SK-N-SH (cell line): ENCODE results near the gene SF3A1. TPM values are rescaled to one million over a fixed set of nuclear protein-coding genes. Genes with fewer than 3 reads are reported as not detected.

Experiments used
- CTCF ChIA-PET: fragments of 300-600, 350-600 bp; formaldehyde crosslinking; extraction: SDS; loops from one replicate; lab custom pipeline; 2021; lab: Yijun Ruan, JAX
- POLR2A ChIA-PET: fragments of 350-600 bp; sonication (Branson Sonifier 250); formaldehyde crosslinking; extraction: SDS; loops from one replicate; lab custom pipeline; 2020; ENCODE audit warnings: antibody characterized with exemption, inconsistent platforms; lab: Yijun Ruan, JAX
- DNase-seq: peaks from one replicate; pipeline ENCODE4 v3.0.0; 2012
- H2AFZ ChIP-seq: fragments of 200-600 bp; sonication (generic); 2 replicates; pipeline ENCODE4 v1.8.1; 2016; ENCODE audit warnings: antibody characterized with exemption, mild to moderate bottlenecking, low read depth
- H3F3A ChIP-seq: fragments of 200-600 bp; sonication (generic); replicated peaks from 2 replicates; pipeline ENCODE3; 2016; ENCODE audit warnings: antibody characterized with exemption, mild to moderate bottlenecking; ENCODE audit not compliant: insufficient read depth
- H3K27ac ChIP-seq, 2 experiments: fragments of 200-500 bp in 1 of 2; fragments of 200-600 bp in 1 of 2; sonication (Bioruptor generic) in 1 of 2; sonication (generic), shearing (Covaris generic) in 1 of 2; 2 replicates each; pipeline versions ENCODE4 v1.5.1 to v1.6.1; 2014 to 2016; ENCODE audit warnings: low read depth in 2 of 2, inconsistent platforms in 1 of 2, low read length in 1 of 2, mild to moderate bottlenecking in 1 of 2, mixed read lengths in 1 of 2
- H3K27me3 ChIP-seq: fragments of 200-600 bp; sonication (generic), shearing (Covaris generic); 2 replicates; pipeline ENCODE4 v1.6.1; 2016; ENCODE audit warnings: mixed run types; ENCODE audit not compliant: insufficient read depth
- H3K36me3 ChIP-seq, 2 experiments: fragments of 200-500 bp in 1 of 2; fragments of 200-600 bp in 1 of 2; sonication (Bioruptor generic) in 1 of 2; sonication (generic) in 1 of 2; replicated peaks in 1 of 2; 2 replicates each; pipeline versions ENCODE3 to v1.5.1; 2014 to 2016; ENCODE audit warnings: low read length in 1 of 2, mild to moderate bottlenecking in 1 of 2; ENCODE audit not compliant: insufficient read depth in 2 of 2, control insufficient read depth in 1 of 2
- H3K4me1 ChIP-seq, 2 experiments: fragments of 200-500 bp in 1 of 2; fragments of 200-600 bp in 1 of 2; sonication (Bioruptor generic) in 1 of 2; sonication (generic), shearing (Covaris generic) in 1 of 2; 2 replicates each; pipeline versions ENCODE4 v1.5.1 to v1.6.1; 2014 to 2016; ENCODE audit warnings: low read depth in 1 of 2, low read length in 1 of 2, mixed run types in 1 of 2; ENCODE audit not compliant: insufficient read depth in 2 of 2, control insufficient read depth in 1 of 2
- H3K4me2 ChIP-seq: fragments of 200-600 bp; sonication (generic), shearing (Covaris generic); 2 replicates; pipeline ENCODE4 v1.6.1; 2017; ENCODE audit warnings: mixed run types
- H3K4me3 ChIP-seq, 2 experiments: fragments of 200-500 bp in 1 of 2; fragments of 200-600 bp in 1 of 2; sonication (Bioruptor generic) in 1 of 2; sonication (generic), shearing (Covaris generic) in 1 of 2; 2 replicates each; pipeline versions ENCODE4 v1.5.1 to v1.8.1; 2014 to 2016; ENCODE audit warnings: low read depth in 2 of 2, inconsistent platforms in 1 of 2, low read length in 1 of 2, mild to moderate bottlenecking in 1 of 2, mixed read lengths in 1 of 2, moderate library complexity in 1 of 2
- H3K79me2 ChIP-seq: fragments of 200-600 bp; sonication (generic); 2 replicates; pipeline ENCODE4 v1.8.1; 2017; ENCODE audit warnings: mild to moderate bottlenecking; ENCODE audit not compliant: insufficient read depth
- H3K9ac ChIP-seq: fragments of 200-600 bp; sonication (generic); 2 replicates; pipeline ENCODE4 v1.6.1; 2017; ENCODE audit warnings: mixed run types
- H3K9me2 ChIP-seq: fragments of 200-600 bp; sonication (generic); 2 replicates; pipeline ENCODE4 v1.6.1; 2017; ENCODE audit warnings: mixed run types
- H3K9me3 ChIP-seq: fragments of 200-600 bp; sonication (generic); 2 replicates; pipeline ENCODE4 v1.6.1; 2017; ENCODE audit warnings: mixed run types, mild to moderate bottlenecking, moderate library complexity
- H4K20me1 ChIP-seq: fragments of 200-600 bp; sonication (generic); 2 replicates; pipeline ENCODE4 v1.6.1; 2017; ENCODE audit warnings: mild to moderate bottlenecking, mixed run types; ENCODE audit not compliant: insufficient read depth
- CTCF ChIP-seq: fragments of 200-600 bp; sonication (generic); IDR thresholded peaks from 2 replicates; pipeline ENCODE4 v1.6.1; 2017; ENCODE audit warnings: antibody characterized with exemption, mild to moderate bottlenecking, moderate library complexity
- ELF1 ChIP-seq: IDR thresholded peaks from 2 replicates; pipeline ENCODE4 v1.4.0; 2012
- PBX3 ChIP-seq: IDR thresholded peaks from 2 replicates; pipeline ENCODE4; 2012
- POLR2AphosphoS5 ChIP-seq: IDR thresholded peaks from 2 replicates; pipeline ENCODE4 v1.6.1; 2012; ENCODE audit warnings: low read depth, low read length
- TAF1 ChIP-seq: IDR thresholded peaks from 2 replicates; pipeline ENCODE4 v1.6.1; 2012; ENCODE audit warnings: low read depth, mild to moderate bottlenecking, low read length, moderate library complexity, borderline replicate concordance
- WGBS: methylation state at CpG from one replicate; pipeline ENCODE4 v1.1.6; 2017; ENCODE audit warnings: low lambda C conversion rate; 5-methylcytosine and 5-hydroxymethylcytosine counted together
- polyA plus RNA-seq, 3 experiments: library from polyadenylated mRNA; depleted of rRNA; stranded (reverse); fragments of >200 nt; gene quantifications; 2 replicates each; pipeline ENCODE4 v1.2.3, GENCODE V29; 2012

SF3A1 gene
- polyA plus RNA-seq, 1 of the 3 experiments (the other 2 are of a cell fraction) = 75.2 TPM

GRCh38 chr22:30327864-30328345 is 28.8 kb downstream of the SF3A1 start:
- Histone ChIP-seq H3K79me2 (peaks cover 29% of the 10 kb centered on the region), H3K27ac (no peak overlapping the region), H3K27me3 (no peaks in the 10 kb centered on the region), H3K9me2 (no peaks in the 10 kb centered on the region), H3F3A (peaks cover 27% of the 10 kb centered on the region), H3K4me1 (peaks cover 0 to 25% of the 10 kb centered on the region in 2 experiments; a peak in 2 of 4 replicates), H3K9ac (no peak overlapping the region), H2AFZ (0 out of 2 replicates have a peak overlapping the region, but pooled peaks have one; percentile 91), H3K36me3 (peaks cover 14 to 18% of the 10 kb centered on the region in 2 experiments), H4K20me1 (peaks cover 21% of the 10 kb centered on the region), H3K9me3 (no peaks in the 10 kb centered on the region), H3K4me2 (no peak overlapping the region), H3K4me3 (no peak overlapping the region)
- ChIA-PET POLR2A (interaction anchor here (1.9 kb wide), 1 partner anchor 29 kb away, joined by 8 read pairs; the partner anchor contains the start of genes CCDC157 and SF3A1), CTCF (interaction anchor here (1.2 to 7.7 kb wide), 3 partner anchors 9 to 72 kb away, joined by 3 to 42 read pairs (median 4); partner anchors contain the start of gene CASTOR1)
- peak; percentile 35 for DNase-seq
- 86% methylated on average over 5 of the region's 5 CpGs for WGBS
- TF ChIP-seq CTCF (0 out of 2 replicates have a peak, but pooled peaks have one; percentile 18), TAF1 (no peak)

GRCh38 chr22:30326706-30327362 is 29.9 kb downstream of the SF3A1 start, which contains the start of gene TBC1D10A:
Gene TBC1D10A, minus strand, starts transcription at chr22:30326941. Its CDS starts 60 bp downstream, at chr22:30326881.
- ChIA-PET CTCF (interaction anchor here (1.7 to 7.7 kb wide), 2 partner anchors 11 to 38 kb away, joined by 6 to 42 read pairs; partner anchors contain the start of gene CASTOR1), POLR2A (interaction anchor here (1.1 to 1.9 kb wide), 2 partner anchors 30 to 36 kb away, joined by 4 to 8 read pairs; partner anchors contain the start of genes CCDC157 and SF3A1)
- peak within 1 kb of the TSS; percentile 44 to 48; a peak in 3 of 4 replicates for H3K27ac ChIP-seq
- H3K4me3 ChIP-seq = peak within 1 kb of the TSS; percentile 72 to 79
- H3K79me2 ChIP-seq = peaks cover 37% of the 10 kb centered on the region
- H3K27me3 ChIP-seq = no peaks in the 10 kb centered on the region
- peaks cover 0 to 25% of the 10 kb centered on the region in 2 experiments; a peak in 2 of 4 replicates for H3K4me1 ChIP-seq
- peak; percentile 47; the same call in 1 of the 2 replicates for TF ChIP-seq POLR2AphosphoS5
- no peak for TF ChIP-seq CTCF
- peak; percentile 94 for TF ChIP-seq PBX3
- peak; percentile 48; the same call in 1 of the 2 replicates for TF ChIP-seq ELF1
- peaks cover 9 to 11% of the 10 kb centered on the region in 2 experiments for H3K36me3 ChIP-seq
- peak within 1 kb of the TSS; percentile 74 for H3K9ac ChIP-seq
- H3K9me3 ChIP-seq = no peaks in the 10 kb centered on the region
- peak within 1 kb of the TSS; percentile 95 for H3K4me2 ChIP-seq
- peaks cover 25% of the 10 kb centered on the region for H3F3A ChIP-seq
- peak; percentile 100 for DNase-seq
- WGBS = 4% methylated on average over 5 of the region's 69 CpGs
- H3K9me2 ChIP-seq = no peaks in the 10 kb centered on the region
- peaks cover 21% of the 10 kb centered on the region for H4K20me1 ChIP-seq
- peak within 1 kb of the TSS; percentile 91 for H2AFZ ChIP-seq
